Type B pancreatic cell (in vitro differentiated cells): ENCODE measurements around the gene RTRAF. TPM values are rescaled to one million over a fixed set of nuclear protein-coding genes. Genes with fewer than 3 reads are reported as not detected.

Experiments used
- DNase-seq: peaks from one replicate; pipeline ENCODE4 v3.0.0; 2021; ENCODE audit warnings: mixed read lengths; ENCODE audit not compliant: unreplicated experiment; ENCODE audit errors: extremely low spot score
- H3K27ac Mint-ChIP-seq: 2 replicates; pipeline ENCODE4 v1.8.0; 2021; ENCODE audit warnings: mild to moderate bottlenecking, mixed read lengths
- H3K27me3 Mint-ChIP-seq: 2 replicates; pipeline ENCODE4 v1.8.0; 2021; ENCODE audit warnings: mixed read lengths
- H3K36me3 Mint-ChIP-seq: 2 replicates; pipeline ENCODE4 v1.8.0; 2021; ENCODE audit warnings: mixed read lengths
- H3K4me1 Mint-ChIP-seq: one replicate; pipeline ENCODE4 v1.8.0; 2021; ENCODE audit warnings: mixed read lengths; ENCODE audit not compliant: unreplicated experiment
- H3K4me3 Mint-ChIP-seq: 2 replicates; pipeline ENCODE4 v1.8.0; 2021; ENCODE audit warnings: mild to moderate bottlenecking, mixed read lengths
- H3K9me3 Mint-ChIP-seq: 2 replicates; pipeline ENCODE4 v1.8.0; 2021; ENCODE audit warnings: mixed read lengths
- CTCF ChIP-seq: fragments of 200-600 bp; sonication (generic); conservative IDR thresholded peaks from 2 replicates; pipeline ENCODE4 v1.5.0; 2021; ENCODE audit warnings: antibody characterized with exemption, mild to moderate bottlenecking
- total RNA-seq: library from RNA; stranded (reverse); gene quantifications from 2 replicates; pipeline ENCODE4 v1.2.1, GENCODE V29; 2021; ENCODE audit warnings: low replicate concordance

Gene RTRAF
- total RNA-seq, 1 donor from 2014 or later: 206 TPM

GRCh38 chr14:52007637-52008036, 18.3 kb downstream of the RTRAF start:
- Mint-ChIP-seq H3K36me3 (peaks cover 39% of the 10 kb centered on the region), H3K4me1 (no peaks in the 10 kb centered on the region), H3K9me3 (no peaks in the 10 kb centered on the region), H3K27me3 (no peaks in the 10 kb centered on the region), H3K4me3 (no peak overlapping the region), H3K27ac (no peak overlapping the region)
- no peak for TF ChIP-seq CTCF
- no peak for DNase-seq

DNA sequence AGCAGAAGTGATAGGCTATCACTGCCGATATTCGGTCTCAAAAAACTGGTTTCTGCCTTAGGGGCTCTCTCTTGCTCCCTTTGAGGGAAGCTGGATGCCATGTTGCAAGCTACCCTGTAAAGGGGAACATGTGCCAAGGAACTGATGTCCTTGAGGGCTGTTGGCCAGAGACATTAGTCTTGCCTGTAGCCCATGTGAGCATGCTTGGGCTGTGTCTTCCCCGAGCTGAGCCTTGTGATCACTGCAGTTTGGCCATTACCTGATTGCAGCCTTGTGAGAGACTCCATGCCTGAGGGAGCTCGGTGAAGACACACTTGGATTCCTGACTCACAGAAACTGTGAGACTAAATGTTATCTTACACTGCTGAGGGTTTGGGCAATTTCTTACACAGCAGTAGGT, 18.8 kb downstream of the RTRAF start:
- no peak for TF ChIP-seq CTCF
- H3K27ac Mint-ChIP-seq: no peak overlapping the region
- H3K4me1 Mint-ChIP-seq: peaks cover under 1% of the 10 kb centered on the region
- no peak overlapping the region for H3K4me3 Mint-ChIP-seq
- peaks cover 39% of the 10 kb centered on the region for H3K36me3 Mint-ChIP-seq
- DNase-seq: no peak
- no peaks in the 10 kb centered on the region for H3K27me3 Mint-ChIP-seq
- H3K9me3 Mint-ChIP-seq: no peaks in the 10 kb centered on the region

DNA sequence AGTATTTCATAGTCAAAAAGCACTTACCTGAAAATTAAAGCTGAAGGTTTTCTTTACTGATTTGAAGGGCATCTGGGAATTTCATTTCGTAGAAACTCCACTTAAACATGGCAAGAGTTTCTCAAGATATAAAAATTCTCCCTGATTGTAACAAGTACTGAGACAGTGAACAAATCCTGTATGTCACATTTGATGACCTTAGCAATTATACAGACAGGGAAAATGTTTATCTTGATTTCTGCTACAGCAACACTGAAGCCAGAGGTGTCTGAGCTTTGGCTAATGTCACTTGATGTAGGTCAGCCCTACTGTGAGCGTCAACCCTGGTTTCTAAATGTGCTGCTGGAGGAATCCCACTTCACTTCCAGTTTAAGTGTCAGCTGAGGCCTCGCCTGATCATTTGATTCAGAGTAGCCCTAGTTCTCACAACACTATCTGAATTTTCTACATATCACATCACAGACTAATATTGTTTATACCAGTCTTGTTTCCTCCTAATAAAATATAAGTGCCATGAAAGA, 20.9 kb downstream of the RTRAF start:
- no peaks in the 10 kb centered on the region for H3K27me3 Mint-ChIP-seq
- H3K4me3 Mint-ChIP-seq: no peak overlapping the region
- H3K27ac Mint-ChIP-seq: no peak overlapping the region
- peaks cover 17% of the 10 kb centered on the region for H3K4me1 Mint-ChIP-seq
- no peak for TF ChIP-seq CTCF
- DNase-seq: no peak
- H3K36me3 Mint-ChIP-seq: peaks cover 49% of the 10 kb centered on the region
- H3K9me3 Mint-ChIP-seq: no peaks in the 10 kb centered on the region

DNA sequence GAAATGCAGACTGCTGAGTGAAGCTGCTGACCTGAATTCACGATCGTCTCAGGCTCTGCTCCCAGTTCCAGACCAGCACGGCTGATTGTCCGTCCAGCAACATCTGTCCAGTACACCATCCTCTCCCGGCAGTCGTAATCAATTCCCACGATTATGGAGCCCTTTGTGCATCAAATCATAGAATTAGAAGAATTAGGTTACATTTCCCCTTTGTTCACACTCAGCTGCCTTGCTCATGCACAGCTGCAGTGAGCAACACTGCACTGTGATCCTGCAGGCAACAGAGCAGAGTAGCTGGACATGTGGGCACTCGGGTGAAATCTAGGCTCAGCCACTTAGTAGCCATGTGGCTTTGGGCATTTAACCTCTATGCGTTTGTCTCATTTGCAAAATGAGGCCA, 22.2 kb downstream of the RTRAF start:
- Mint-ChIP-seq H3K4me1 (peaks cover 26% of the 10 kb centered on the region), H3K27ac (no peak overlapping the region), H3K36me3 (peaks cover 40% of the 10 kb centered on the region), H3K9me3 (no peaks in the 10 kb centered on the region), H3K27me3 (no peaks in the 10 kb centered on the region), H3K4me3 (no peak overlapping the region)
- no peak for DNase-seq
- no peak for TF ChIP-seq CTCF

DNA sequence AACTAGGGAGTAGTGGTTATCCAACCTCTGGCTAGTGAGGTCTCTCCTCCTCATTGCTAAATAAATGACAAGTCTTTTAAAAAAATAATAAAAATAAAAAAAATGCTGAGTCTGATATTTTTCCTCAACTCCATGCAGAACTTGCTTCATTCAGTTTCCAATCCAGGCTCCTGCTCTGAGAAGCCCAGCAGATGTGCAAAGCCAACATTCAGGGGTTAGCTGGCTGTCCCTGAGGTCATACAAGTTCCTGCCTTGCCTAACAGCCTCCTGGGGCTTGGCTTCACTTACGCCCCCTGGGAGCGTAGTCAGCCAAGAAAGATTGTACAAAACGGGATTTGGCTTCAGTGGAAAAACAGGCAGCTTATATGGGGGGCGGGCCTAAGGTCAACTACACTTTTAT, 23.3 kb downstream of the RTRAF start:
- peaks cover 36% of the 10 kb centered on the region for H3K36me3 Mint-ChIP-seq
- peaks cover 29% of the 10 kb centered on the region for H3K4me1 Mint-ChIP-seq
- no peak overlapping the region for H3K4me3 Mint-ChIP-seq
- H3K27me3 Mint-ChIP-seq: no peaks in the 10 kb centered on the region
- TF ChIP-seq CTCF: no peak
- H3K9me3 Mint-ChIP-seq: no peaks in the 10 kb centered on the region
- no peak overlapping the region for H3K27ac Mint-ChIP-seq
- no peak for DNase-seq

DNA sequence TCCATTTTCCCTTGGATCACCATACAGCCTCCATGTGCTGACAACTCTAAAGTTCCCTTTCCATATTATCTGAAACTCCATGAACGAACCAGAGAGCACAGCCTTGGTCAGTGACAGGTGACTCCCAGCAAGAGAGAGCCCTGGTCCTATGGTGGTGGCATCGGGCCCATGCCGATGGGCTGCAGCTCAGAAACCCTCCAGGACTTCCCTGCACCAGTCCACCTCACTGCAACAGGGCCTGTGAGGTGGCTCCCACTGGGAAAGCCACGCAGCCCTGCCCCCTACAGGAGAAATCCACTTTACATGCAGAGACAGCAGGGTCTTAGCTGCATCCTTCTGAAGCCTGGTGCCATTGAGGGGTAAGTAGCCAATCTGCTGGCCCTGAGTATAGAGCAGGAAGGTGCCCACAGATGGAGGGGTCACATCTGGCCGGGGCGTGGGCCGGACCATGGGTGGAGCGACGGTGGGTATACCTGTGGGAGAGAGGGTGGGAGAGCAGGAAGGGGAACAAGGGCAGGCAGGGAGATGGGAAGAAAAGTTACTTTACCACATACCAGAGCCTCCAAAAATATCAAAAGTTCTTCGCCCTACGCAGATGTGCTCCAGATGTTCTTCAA, 24.7 kb downstream of the RTRAF start:
- Mint-ChIP-seq H3K27ac (peak overlapping the region; percentile 63), H3K36me3 (peaks cover 34% of the 10 kb centered on the region), H3K4me1 (peaks cover 39% of the 10 kb centered on the region), H3K27me3 (no peaks in the 10 kb centered on the region), H3K4me3 (no peak overlapping the region), H3K9me3 (peaks cover 5% of the 10 kb centered on the region)
- DNase-seq: no peak
- peak; percentile 65 for TF ChIP-seq CTCF
